Measurements from ENCODE around the gene CLPTM1. TPM values are rescaled to one million over a fixed set of nuclear protein-coding genes. Genes with fewer than 3 reads are reported as not detected.

CLPTM1 gene
- total and polyA plus RNA-seq, 2 donors (not counting 1 experiment from before 2014, with no cell fraction given) = 121 to 129 TPM

DNA sequence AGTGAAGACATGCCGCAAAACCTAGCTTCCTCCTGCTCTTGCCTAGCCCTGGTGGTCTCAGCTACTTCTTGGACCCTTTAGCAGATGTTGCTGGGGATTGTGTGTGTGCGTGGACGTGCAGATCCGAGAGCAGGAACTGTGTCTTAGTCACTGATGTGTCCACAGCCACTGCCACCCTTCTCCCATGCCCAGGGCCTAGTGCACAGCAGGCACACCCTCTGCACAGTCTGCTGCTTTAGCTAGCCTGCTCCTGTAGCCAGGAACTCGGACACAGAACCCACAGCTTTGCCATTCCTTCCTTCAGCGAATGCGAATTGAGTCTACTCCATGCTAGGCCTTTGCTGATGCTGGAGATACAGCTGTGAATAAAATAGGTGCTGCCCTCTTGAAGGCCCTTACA is 2.3 kb downstream of the CLPTM1 start:
- peak overlapping the region; percentile 94 for H3K27ac Mint-ChIP-seq
- Histone ChIP-seq H3K79me2 (ENCODE audit: control insufficient read depth, insufficient read depth, low read length) (peaks cover 97% of the 10 kb centered on the region), H3K36me3 (replicated peaks in 1 of 2; ENCODE audit: control extremely low read depth in 1 of 2, control insufficient read depth in 1 of 2, extremely low read depth in 1 of 2, insufficient read depth in 2 of 2, low read length in 1 of 2) (peaks cover 0 to 9% of the 10 kb centered on the region in 2 experiments), H3K27me3 (replicated peaks in 1 of 4; ENCODE audit: control extremely low read depth in 1 of 4, control insufficient read depth in 3 of 4, insufficient read depth in 4 of 4, low read length in 3 of 4) (no peaks in the 10 kb centered on the region), H3K9ac (ENCODE audit: low read length) (no peak overlapping the region), H4K20me1 (ENCODE audit: control insufficient read depth, insufficient read depth, low read length, poor library complexity, severe bottlenecking) (peaks cover 48% of the 10 kb centered on the region), H3K9me3 (ENCODE audit: control extremely low read depth in 1 of 3, control insufficient read depth in 2 of 3, insufficient read depth in 1 of 3, low read length in 2 of 3) (no peaks in the 10 kb centered on the region), H2AFZ (ENCODE audit: insufficient read depth, low read depth, low read length, poor library complexity, severe bottlenecking) (no peak overlapping the region), H3K4me1 (ENCODE audit: control insufficient read depth in 2 of 2, insufficient read depth in 2 of 2, low read length in 2 of 2) (peaks cover 71 to 80% of the 10 kb centered on the region in 2 donors), H3K27ac (ENCODE audit: low read length in 2 of 2) (peak overlapping the region in 1 of 2 donors; percentile 93), H3K4me2 (replicated peaks; ENCODE audit: low read depth, low read length, poor library complexity, severe bottlenecking) (peak overlapping the region; percentile 99), H3K4me3 (ENCODE audit: control extremely low read depth in 1 of 5, extremely low read depth in 1 of 5, insufficient read depth in 1 of 5, low read depth in 2 of 5, low read length in 4 of 5) (no peak overlapping the region)
- intact Hi-C loops (cut with micrococcal nuclease) = no loop called here
- H3K27me3 Mint-ChIP-seq = no peaks in the 10 kb centered on the region
- peaks cover 79% of the 10 kb centered on the region for H3K4me1 Mint-ChIP-seq
- POLR2A ChIA-PET = no interaction called here
- WGBS (ENCODE audit: insufficient coverage) = 89% methylated on average over 7 of the region's 7 CpGs
- H3K4me3 Mint-ChIP-seq = peak overlapping the region; percentile 99
- no peaks in the 10 kb centered on the region for H3K9me3 Mint-ChIP-seq (ENCODE audit: insufficient read depth)
- ATAC-seq (ENCODE audit: low read depth) (no peak), DNase-seq (no peak)
- CTCF ChIA-PET = interaction anchor here (0.8 to 2.2 kb wide), 5 partner anchors 8 to 268 kb away, joined by 3 to 7 read pairs (median 3); partner anchors contain the start of gene CLASRP
- no peak for TF ChIP-seq EZH2 (IDR thresholded peaks at IDR 0.05; ENCODE audit: borderline replicate concordance, insufficient read depth, low read depth, low read length, poor library complexity, severe bottlenecking)
- TF ChIP-seq, protein P1, sequence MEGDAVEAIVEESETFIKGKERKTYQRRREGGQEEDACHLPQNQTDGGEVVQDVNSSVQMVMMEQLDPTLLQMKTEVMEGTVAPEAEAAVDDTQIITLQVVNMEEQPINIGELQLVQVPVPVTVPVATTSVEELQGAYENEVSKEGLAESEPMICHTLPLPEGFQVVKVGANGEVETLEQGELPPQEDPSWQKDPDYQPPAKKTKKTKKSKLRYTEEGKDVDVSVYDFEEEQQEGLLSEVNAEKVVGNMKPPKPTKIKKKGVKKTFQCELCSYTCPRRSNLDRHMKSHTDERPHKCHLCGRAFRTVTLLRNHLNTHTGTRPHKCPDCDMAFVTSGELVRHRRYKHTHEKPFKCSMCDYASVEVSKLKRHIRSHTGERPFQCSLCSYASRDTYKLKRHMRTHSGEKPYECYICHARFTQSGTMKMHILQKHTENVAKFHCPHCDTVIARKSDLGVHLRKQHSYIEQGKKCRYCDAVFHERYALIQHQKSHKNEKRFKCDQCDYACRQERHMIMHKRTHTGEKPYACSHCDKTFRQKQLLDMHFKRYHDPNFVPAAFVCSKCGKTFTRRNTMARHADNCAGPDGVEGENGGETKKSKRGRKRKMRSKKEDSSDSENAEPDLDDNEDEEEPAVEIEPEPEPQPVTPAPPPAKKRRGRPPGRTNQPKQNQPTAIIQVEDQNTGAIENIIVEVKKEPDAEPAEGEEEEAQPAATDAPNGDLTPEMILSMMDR (IDR thresholded peaks at IDR 0.05) = no peak

DNA sequence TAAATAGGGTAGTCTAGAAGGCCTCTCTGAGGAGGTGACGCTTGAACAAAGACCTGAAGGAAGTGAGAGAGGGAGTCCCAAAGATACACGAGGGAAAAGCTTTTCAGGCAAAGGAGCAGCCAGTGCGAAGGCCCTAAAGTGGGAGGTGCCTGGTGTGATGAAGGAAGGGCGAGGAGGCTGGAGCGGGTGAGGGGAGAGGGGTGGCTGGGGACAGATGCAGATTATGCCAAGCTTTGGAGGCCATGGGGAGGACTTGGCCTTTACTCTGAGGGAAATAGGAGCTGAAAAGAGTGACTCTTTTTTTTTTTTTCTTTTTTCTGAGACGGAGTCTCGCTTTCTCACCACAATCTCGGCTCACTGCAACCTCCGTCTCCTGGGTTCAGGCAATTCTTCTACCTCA is 2.9 kb downstream of the CLPTM1 start:
- no peak overlapping the region for H3K9ac ChIP-seq (ENCODE audit: low read length)

More for the DNA sequence above, 2.9 kb downstream of the CLPTM1 start:
- H2AFZ ChIP-seq (ENCODE audit: insufficient read depth, low read depth, low read length, poor library complexity, severe bottlenecking) = no peak overlapping the region
- H3K4me1 ChIP-seq (ENCODE audit: control insufficient read depth in 2 of 2, insufficient read depth in 2 of 2, low read length in 2 of 2) = peaks cover 71 to 80% of the 10 kb centered on the region in 2 donors
- ChIA-PET CTCF (interaction anchor here (0.8 to 1.3 kb wide), 3 partner anchors 9 to 268 kb away, joined by 3 read pairs; partner anchors contain the start of gene CLASRP), POLR2A (no interaction called here)
- intact Hi-C loops (cut with micrococcal nuclease) = no loop called here
- no peaks in the 10 kb centered on the region for H3K9me3 ChIP-seq (ENCODE audit: control extremely low read depth in 1 of 3, control insufficient read depth in 2 of 3, insufficient read depth in 1 of 3, low read length in 2 of 3)
- ATAC-seq (ENCODE audit: low read depth) (no peak), DNase-seq (no peak)
- Mint-ChIP-seq H3K9me3 (ENCODE audit: insufficient read depth) (no peaks in the 10 kb centered on the region), H3K4me3 (peak overlapping the region; percentile 99), H3K27ac (peak overlapping the region; percentile 94), H3K27me3 (no peaks in the 10 kb centered on the region), H3K4me1 (peaks cover 78% of the 10 kb centered on the region)
- peak overlapping the region; percentile 99 for H3K4me2 ChIP-seq (replicated peaks; ENCODE audit: low read depth, low read length, poor library complexity, severe bottlenecking)
- H3K79me2 ChIP-seq (ENCODE audit: control insufficient read depth, insufficient read depth, low read length) = peaks cover 99% of the 10 kb centered on the region
- WGBS (ENCODE audit: insufficient coverage) = 58% methylated on average over 5 of the region's 9 CpGs
- no peak overlapping the region for H3K4me3 ChIP-seq (ENCODE audit: control extremely low read depth in 1 of 5, extremely low read depth in 1 of 5, insufficient read depth in 1 of 5, low read depth in 2 of 5, low read length in 4 of 5)
- H3K27ac ChIP-seq (ENCODE audit: low read length in 2 of 2) = peak overlapping the region in 1 of 2 donors; percentile 93
- TF ChIP-seq, protein P1 (IDR thresholded peaks at IDR 0.05) = no peak
- TF ChIP-seq EZH2 (IDR thresholded peaks at IDR 0.05; ENCODE audit: borderline replicate concordance, insufficient read depth, low read depth, low read length, poor library complexity, severe bottlenecking) = no peak
- H4K20me1 ChIP-seq (ENCODE audit: control insufficient read depth, insufficient read depth, low read length, poor library complexity, severe bottlenecking) = peaks cover 48% of the 10 kb centered on the region
- H3K36me3 ChIP-seq (replicated peaks in 1 of 2; ENCODE audit: control extremely low read depth in 1 of 2, control insufficient read depth in 1 of 2, extremely low read depth in 1 of 2, insufficient read depth in 2 of 2, low read length in 1 of 2) = peaks cover 0 to 11% of the 10 kb centered on the region in 2 experiments
- no peaks in the 10 kb centered on the region for H3K27me3 ChIP-seq (replicated peaks in 1 of 4; ENCODE audit: control extremely low read depth in 1 of 4, control insufficient read depth in 3 of 4, insufficient read depth in 4 of 4, low read length in 3 of 4)
